ENCODE data around the gene COL23A1.

Gene COL23A1

GRCh38 chr5:178531786-178532185 lies 58.4 kb downstream of the COL23A1 start:
- H3K27ac ChIP-seq: no peak overlapping the region
- TF ChIP-seq CTCF (conservative IDR thresholded peaks at IDR 0.05): no peak

GRCh38 chr5:178530526-178530925 lies 59.7 kb downstream of the COL23A1 start:
- TF ChIP-seq CTCF (conservative IDR thresholded peaks at IDR 0.05): no peak
- H3K27ac ChIP-seq: no peak overlapping the region

GRCh38 chr5:178529080-178529479 lies 61.1 kb downstream of the COL23A1 start:
- no peak overlapping the region for H3K27ac ChIP-seq
- TF ChIP-seq CTCF (conservative IDR thresholded peaks at IDR 0.05): no peak

GRCh38 chr5:178527458-178528307 lies 62.5 kb downstream of the COL23A1 start:
- no peak overlapping the region for H3K27ac ChIP-seq
- TF ChIP-seq CTCF (conservative IDR thresholded peaks at IDR 0.05): no peak

GRCh38 chr5:178526773-178527457 lies 63.3 kb downstream of the COL23A1 start:
- no peak for TF ChIP-seq CTCF (conservative IDR thresholded peaks at IDR 0.05)
- no peak overlapping the region for H3K27ac ChIP-seq

- no peak overlapping the region for H3K27ac ChIP-seq
- no peak for TF ChIP-seq CTCF (conservative IDR thresholded peaks at IDR 0.05)
Measured at GRCh38 chr5:178525906-178526732, 64.1 kb downstream of the COL23A1 start.

Data from VCaP (cell line).